ENCODE measurements around the gene IFNA16.

- TF ChIP-seq CTCF (conservative IDR thresholded peaks at IDR 0.05) (no peak), EZH2 (IDR thresholded peaks at IDR 0.05; ENCODE audit: low read depth) (no peak)
Measured at GRCh38 chr9:21210311-21210710, 6.8 kb downstream of the IFNA16 start.
